ENCODE measurements around the gene HIF1A.

The HIF1A gene

DNA sequence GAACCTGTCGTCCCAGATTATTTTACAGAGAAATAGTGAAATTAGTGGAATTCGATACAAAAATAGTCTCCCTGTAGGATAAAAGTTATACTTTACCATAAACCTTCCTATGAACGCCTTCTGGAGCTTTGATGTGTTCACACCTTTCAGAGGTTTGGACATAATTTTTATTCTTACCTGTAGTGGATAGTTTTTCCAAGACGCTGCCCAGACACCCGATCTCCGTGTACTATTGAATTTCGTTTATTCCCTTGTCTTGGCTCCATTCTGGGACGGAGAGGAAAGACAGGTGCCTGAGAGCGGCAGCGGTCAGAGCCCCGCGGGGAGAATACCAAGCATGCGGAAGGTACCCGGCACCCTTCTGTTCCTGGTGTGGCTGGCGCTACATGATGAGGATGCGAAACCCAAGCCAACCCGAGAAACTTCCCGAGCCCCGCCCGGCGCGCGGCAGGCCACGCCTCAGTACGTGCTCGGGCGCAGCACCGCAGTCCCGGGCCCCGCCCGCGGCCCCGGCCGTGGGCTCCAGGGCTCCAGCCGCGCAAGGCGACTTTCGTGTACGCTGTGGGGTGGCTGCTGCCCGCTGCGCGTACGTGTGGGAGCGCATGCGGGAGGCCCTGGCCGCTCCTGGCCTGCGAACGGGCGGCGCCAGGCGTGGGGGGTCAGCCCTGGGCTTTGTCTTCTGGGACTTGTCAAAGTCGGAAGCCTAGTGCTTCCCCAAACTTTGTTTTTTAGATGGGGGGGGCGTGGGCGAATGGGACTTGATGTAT is 55.6 kb downstream of the HIF1A start:
- Histone ChIP-seq H3K27me3 (ENCODE audit: insufficient read depth, low read depth) (no peaks in the 10 kb centered on the region), H3K4me1 (ENCODE audit: low read depth, poor library complexity, severe bottlenecking) (peaks cover 7% of the 10 kb centered on the region), H3K4me2 (peak overlapping the region; percentile 42), H3K9ac (peak overlapping the region; percentile 30; the same call in 1 of the 2 replicates), H2AFZ (ENCODE audit: low read depth) (peak overlapping the region; percentile 41), H3K4me3 (IDR thresholded peaks at IDR 0.05; ENCODE audit: insufficient read depth, low read depth, low read length) (no peak overlapping the region), H3K79me2 (ENCODE audit: insufficient read depth, low read depth) (no peaks in the 10 kb centered on the region), H4K20me1 (ENCODE audit: insufficient read depth) (no peaks in the 10 kb centered on the region), H3K27ac (no peak overlapping the region), H3K36me3 (ENCODE audit: insufficient read depth) (no peaks in the 10 kb centered on the region)
- TF ChIP-seq, protein P1, sequence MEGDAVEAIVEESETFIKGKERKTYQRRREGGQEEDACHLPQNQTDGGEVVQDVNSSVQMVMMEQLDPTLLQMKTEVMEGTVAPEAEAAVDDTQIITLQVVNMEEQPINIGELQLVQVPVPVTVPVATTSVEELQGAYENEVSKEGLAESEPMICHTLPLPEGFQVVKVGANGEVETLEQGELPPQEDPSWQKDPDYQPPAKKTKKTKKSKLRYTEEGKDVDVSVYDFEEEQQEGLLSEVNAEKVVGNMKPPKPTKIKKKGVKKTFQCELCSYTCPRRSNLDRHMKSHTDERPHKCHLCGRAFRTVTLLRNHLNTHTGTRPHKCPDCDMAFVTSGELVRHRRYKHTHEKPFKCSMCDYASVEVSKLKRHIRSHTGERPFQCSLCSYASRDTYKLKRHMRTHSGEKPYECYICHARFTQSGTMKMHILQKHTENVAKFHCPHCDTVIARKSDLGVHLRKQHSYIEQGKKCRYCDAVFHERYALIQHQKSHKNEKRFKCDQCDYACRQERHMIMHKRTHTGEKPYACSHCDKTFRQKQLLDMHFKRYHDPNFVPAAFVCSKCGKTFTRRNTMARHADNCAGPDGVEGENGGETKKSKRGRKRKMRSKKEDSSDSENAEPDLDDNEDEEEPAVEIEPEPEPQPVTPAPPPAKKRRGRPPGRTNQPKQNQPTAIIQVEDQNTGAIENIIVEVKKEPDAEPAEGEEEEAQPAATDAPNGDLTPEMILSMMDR (conservative IDR thresholded peaks at IDR 0.05; ENCODE audit: low read depth, low read length): no peak

DNA sequence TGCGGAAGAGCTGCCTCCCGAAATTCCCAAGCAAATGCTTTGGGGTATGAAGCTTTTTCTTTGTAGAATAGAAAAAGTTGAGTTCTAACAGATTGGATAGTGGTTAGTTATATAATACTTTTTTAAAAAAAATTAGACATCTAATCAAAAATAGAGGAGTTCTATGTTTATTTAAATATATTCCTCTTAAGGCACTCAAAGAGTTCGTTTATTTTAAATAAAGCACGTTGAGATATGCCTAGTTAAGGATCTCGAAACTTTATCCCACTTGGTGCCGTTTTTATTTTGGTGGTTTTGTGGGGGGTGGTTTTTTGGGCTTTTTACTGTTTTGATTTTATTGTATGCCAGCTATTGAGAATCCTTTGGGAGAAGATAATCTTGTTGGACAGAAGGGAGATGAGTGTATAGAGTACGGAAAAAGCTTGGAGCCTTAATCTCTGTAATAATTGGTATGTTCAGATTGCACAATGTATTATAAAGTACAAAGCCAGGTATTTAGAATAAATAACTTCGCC is 56.2 kb downstream of the HIF1A start:
- Histone ChIP-seq H3K27ac (no peak overlapping the region), H3K36me3 (ENCODE audit: insufficient read depth) (no peaks in the 10 kb centered on the region), H3K27me3 (ENCODE audit: insufficient read depth, low read depth) (no peaks in the 10 kb centered on the region), H4K20me1 (ENCODE audit: insufficient read depth) (no peaks in the 10 kb centered on the region), H3K4me1 (ENCODE audit: low read depth, poor library complexity, severe bottlenecking) (peaks cover 7% of the 10 kb centered on the region), H3K79me2 (ENCODE audit: insufficient read depth, low read depth) (no peaks in the 10 kb centered on the region), H3K4me2 (peak overlapping the region; percentile 42), H3K9ac (peak overlapping the region; percentile 30; the same call in 1 of the 2 replicates), H3K4me3 (IDR thresholded peaks at IDR 0.05; ENCODE audit: insufficient read depth, low read depth, low read length) (no peak overlapping the region), H2AFZ (ENCODE audit: low read depth) (peak overlapping the region; percentile 41; the same call in 1 of the 2 replicates)
- TF ChIP-seq, protein P1 (conservative IDR thresholded peaks at IDR 0.05; ENCODE audit: low read depth, low read length): no peak

DNA sequence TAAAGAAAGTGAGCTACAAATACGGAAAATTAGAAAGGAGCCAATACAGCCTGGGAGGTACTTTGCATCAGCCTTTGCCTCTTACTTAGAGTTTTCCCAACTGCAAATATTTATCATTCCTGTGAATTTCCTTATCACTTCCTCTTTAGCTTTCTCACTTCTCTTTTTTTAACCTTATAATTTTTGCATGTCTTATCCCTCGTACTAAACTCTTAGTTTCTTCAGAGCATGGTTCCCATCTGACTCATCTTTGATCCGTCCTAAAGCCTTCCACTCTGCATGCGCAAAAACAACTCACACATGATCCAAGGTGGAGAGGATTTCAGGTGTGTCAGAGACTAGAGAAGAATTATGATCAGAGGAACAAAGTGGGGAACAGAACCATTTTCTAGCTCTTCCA is 57.3 kb downstream of the HIF1A start:
- no peak overlapping the region for H3K4me2 ChIP-seq
- peaks cover 7% of the 10 kb centered on the region for H3K4me1 ChIP-seq (ENCODE audit: low read depth, poor library complexity, severe bottlenecking)
- no peak overlapping the region for H3K27ac ChIP-seq

DNA sequence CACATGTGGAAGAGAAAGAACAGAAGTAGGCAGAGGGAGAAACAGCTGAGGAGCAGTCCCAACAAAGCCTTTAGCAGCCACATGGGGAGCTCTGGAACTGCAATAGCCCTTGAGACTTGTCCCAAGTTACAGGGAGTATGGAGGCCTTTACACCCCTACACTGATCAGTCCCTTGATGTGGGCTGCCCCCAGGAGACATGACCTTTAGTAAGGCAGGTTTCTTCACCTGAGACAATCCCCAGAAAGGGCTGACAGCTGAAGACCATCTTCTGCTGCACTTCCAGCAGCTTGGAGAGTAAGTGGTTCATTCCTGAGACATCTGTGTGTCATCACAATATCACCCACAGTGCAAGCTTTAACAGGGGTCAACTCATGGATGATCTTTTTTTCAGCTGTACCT is 58.3 kb downstream of the HIF1A start:
- Histone ChIP-seq H3K9ac (no peak overlapping the region), H3K27me3 (ENCODE audit: insufficient read depth, low read depth) (no peaks in the 10 kb centered on the region), H3K79me2 (ENCODE audit: insufficient read depth, low read depth) (no peaks in the 10 kb centered on the region), H3K27ac (no peak overlapping the region), H3K36me3 (ENCODE audit: insufficient read depth) (no peaks in the 10 kb centered on the region), H3K4me2 (no peak overlapping the region), H4K20me1 (ENCODE audit: insufficient read depth) (no peaks in the 10 kb centered on the region), H3K4me3 (IDR thresholded peaks at IDR 0.05; ENCODE audit: insufficient read depth, low read depth, low read length) (no peak overlapping the region), H2AFZ (ENCODE audit: low read depth) (no peak overlapping the region), H3K4me1 (ENCODE audit: low read depth, poor library complexity, severe bottlenecking) (peaks cover 7% of the 10 kb centered on the region)
- TF ChIP-seq, protein P1 (conservative IDR thresholded peaks at IDR 0.05; ENCODE audit: low read depth, low read length): no peak

More for the DNA sequence above, 57.3 kb downstream of the HIF1A start:
- H3K9ac ChIP-seq: no peak overlapping the region
- H3K79me2 ChIP-seq (ENCODE audit: insufficient read depth, low read depth): no peaks in the 10 kb centered on the region
- H3K36me3 ChIP-seq (ENCODE audit: insufficient read depth): no peaks in the 10 kb centered on the region
- no peak overlapping the region for H3K4me3 ChIP-seq (IDR thresholded peaks at IDR 0.05; ENCODE audit: insufficient read depth, low read depth, low read length)
- no peaks in the 10 kb centered on the region for H4K20me1 ChIP-seq (ENCODE audit: insufficient read depth)
- H2AFZ ChIP-seq (ENCODE audit: low read depth): no peak overlapping the region
- H3K27me3 ChIP-seq (ENCODE audit: insufficient read depth, low read depth): no peaks in the 10 kb centered on the region
- TF ChIP-seq, protein P1 (conservative IDR thresholded peaks at IDR 0.05; ENCODE audit: low read depth, low read length): no peak
